ENCODE measurements around the gene PRG3.

DNA sequence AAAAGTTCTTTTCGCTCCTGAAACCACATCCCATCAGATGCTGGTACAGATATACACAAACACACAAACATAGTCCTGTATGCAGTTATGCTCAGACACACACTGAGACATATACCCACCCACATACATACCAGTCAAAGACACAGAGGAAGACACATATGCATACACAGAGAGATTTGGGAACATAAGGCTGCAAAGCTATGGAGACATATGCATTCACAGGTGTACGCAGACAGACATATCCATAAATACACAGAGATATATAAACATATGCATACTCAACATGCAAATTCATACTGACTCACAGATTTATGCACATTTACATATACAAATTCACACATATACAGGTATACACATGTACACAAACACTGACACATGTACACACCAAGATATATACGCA is 6.0 kb downstream of the PRG3 start:
- TF ChIP-seq POLR2A (IDR thresholded peaks at IDR 0.05) = no peak
- TF ChIP-seq, protein P1, sequence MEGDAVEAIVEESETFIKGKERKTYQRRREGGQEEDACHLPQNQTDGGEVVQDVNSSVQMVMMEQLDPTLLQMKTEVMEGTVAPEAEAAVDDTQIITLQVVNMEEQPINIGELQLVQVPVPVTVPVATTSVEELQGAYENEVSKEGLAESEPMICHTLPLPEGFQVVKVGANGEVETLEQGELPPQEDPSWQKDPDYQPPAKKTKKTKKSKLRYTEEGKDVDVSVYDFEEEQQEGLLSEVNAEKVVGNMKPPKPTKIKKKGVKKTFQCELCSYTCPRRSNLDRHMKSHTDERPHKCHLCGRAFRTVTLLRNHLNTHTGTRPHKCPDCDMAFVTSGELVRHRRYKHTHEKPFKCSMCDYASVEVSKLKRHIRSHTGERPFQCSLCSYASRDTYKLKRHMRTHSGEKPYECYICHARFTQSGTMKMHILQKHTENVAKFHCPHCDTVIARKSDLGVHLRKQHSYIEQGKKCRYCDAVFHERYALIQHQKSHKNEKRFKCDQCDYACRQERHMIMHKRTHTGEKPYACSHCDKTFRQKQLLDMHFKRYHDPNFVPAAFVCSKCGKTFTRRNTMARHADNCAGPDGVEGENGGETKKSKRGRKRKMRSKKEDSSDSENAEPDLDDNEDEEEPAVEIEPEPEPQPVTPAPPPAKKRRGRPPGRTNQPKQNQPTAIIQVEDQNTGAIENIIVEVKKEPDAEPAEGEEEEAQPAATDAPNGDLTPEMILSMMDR (IDR thresholded peaks at IDR 0.05) = no peak

Measured in right lobe of liver (tissue), 4 donors.